ENCODE measurements around the gene OGFOD2.

DNA sequence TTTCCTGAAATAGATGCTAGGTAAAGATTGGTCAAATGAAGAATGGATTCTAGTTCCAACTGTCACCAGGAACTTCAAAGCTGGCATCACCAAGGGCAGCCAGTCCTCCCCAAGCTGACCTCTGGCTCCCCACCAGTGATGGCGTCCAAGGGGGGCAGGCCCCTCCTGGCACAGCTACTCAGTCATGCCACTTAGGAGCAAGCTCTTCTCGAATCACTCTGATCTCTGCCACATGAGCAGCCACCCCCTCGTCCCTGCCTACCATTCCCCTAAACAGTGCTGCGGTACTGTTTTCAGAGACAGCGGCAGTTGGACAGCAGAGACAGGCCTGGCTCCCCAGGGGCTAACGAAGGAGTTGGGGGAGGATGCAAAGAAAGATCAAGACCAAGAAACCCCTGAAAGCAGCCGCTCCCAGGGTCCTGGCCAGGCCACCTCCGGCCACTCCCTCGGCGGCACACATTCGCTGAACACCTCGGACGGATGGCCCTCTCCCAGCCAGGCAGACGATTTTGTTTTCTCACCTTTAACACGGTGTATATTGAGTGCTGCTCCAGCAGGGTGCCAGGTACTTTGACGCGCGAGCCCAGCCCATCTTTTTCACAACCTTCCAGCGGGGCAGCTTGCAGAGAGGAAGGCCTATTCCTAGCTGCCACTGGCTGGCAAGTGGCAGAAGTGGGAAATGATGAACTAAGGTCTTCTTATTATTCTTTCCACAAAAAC is 52.8 kb downstream of the OGFOD2 start:
- TF ChIP-seq, protein P1, sequence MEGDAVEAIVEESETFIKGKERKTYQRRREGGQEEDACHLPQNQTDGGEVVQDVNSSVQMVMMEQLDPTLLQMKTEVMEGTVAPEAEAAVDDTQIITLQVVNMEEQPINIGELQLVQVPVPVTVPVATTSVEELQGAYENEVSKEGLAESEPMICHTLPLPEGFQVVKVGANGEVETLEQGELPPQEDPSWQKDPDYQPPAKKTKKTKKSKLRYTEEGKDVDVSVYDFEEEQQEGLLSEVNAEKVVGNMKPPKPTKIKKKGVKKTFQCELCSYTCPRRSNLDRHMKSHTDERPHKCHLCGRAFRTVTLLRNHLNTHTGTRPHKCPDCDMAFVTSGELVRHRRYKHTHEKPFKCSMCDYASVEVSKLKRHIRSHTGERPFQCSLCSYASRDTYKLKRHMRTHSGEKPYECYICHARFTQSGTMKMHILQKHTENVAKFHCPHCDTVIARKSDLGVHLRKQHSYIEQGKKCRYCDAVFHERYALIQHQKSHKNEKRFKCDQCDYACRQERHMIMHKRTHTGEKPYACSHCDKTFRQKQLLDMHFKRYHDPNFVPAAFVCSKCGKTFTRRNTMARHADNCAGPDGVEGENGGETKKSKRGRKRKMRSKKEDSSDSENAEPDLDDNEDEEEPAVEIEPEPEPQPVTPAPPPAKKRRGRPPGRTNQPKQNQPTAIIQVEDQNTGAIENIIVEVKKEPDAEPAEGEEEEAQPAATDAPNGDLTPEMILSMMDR (IDR thresholded peaks at IDR 0.05; ENCODE audit: low read length) = no peak
- TF ChIP-seq EZH2 (optimal IDR thresholded peaks at IDR 0.05; ENCODE audit: low read depth, low read length) = no peak
- TF ChIP-seq EZH2phosphoT487 (IDR thresholded peaks at IDR 0.05; ENCODE audit: low read length) = no peak

All from MM.1S (cell line).